OCI-M2 (cell line): ENCODE results near the gene SERPINB10.

ENCODE experiments used
- DNase-seq: peaks from one replicate; lab custom pipeline; 2025; ENCODE audit not compliant: unreplicated experiment; lab: John Stamatoyannopoulos, UW

SERPINB10 gene

GRCh38 chr18:63907664-63908063, at the start of gene SERPINB10:
Gene SERPINB10, plus strand, starts transcription at chr18:63907958. Its CDS starts 7,553 bp downstream, at chr18:63915511.
- no peak for DNase-seq

- no peak for DNase-seq
These were observed 49.3 kb upstream of the SERPINB10 start for GRCh38 chr18:63858456-63858855.

GRCh38 chr18:63859781-63860475, 47.8 kb upstream of the SERPINB10 start:
- DNase-seq = no peak

- DNase-seq = no peak
These were observed 47.2 kb upstream of the SERPINB10 start for GRCh38 chr18:63860531-63860930.

- no peak for DNase-seq
These were observed 40.2 kb upstream of the SERPINB10 start for GRCh38 chr18:63867368-63868125.

- DNase-seq = no peak
These were observed 39.2 kb upstream of the SERPINB10 start for GRCh38 chr18:63868546-63868945.

GRCh38 chr18:63869374-63869773, 38.4 kb upstream of the SERPINB10 start:
- DNase-seq = no peak

- no peak for DNase-seq
These were observed 37.9 kb upstream of the SERPINB10 start for GRCh38 chr18:63869851-63870250.

- no peak for DNase-seq
These were observed 35.9 kb upstream of the SERPINB10 start for GRCh38 chr18:63871836-63872235.

- DNase-seq = no peak
These were observed 35.2 kb upstream of the SERPINB10 start for GRCh38 chr18:63872586-63872985.

GRCh38 chr18:63878343-63878742, 29.4 kb upstream of the SERPINB10 start:
- no peak for DNase-seq

- no peak for DNase-seq
These were observed 28.8 kb upstream of the SERPINB10 start for GRCh38 chr18:63878925-63879324.

GRCh38 chr18:63879709-63880108, 28.0 kb upstream of the SERPINB10 start:
- no peak for DNase-seq

GRCh38 chr18:63881851-63882250, 25.9 kb upstream of the SERPINB10 start:
- DNase-seq = no peak

GRCh38 chr18:63882333-63883141, 25.2 kb upstream of the SERPINB10 start:
- DNase-seq = no peak

- no peak for DNase-seq
These were observed 24.1 kb upstream of the SERPINB10 start for GRCh38 chr18:63883617-63884016.

GRCh38 chr18:63887424-63887823, 20.3 kb upstream of the SERPINB10 start, which contains the start of gene SERPINB2:
Gene SERPINB2, plus strand, starts transcription at chr18:63887705. Its CDS starts 3,740 bp downstream, at chr18:63891445.
- DNase-seq = no peak

GRCh38 chr18:63888470-63889190, 19.1 kb upstream of the SERPINB10 start:
- DNase-seq = no peak

GRCh38 chr18:63889626-63890025, 18.1 kb upstream of the SERPINB10 start:
- no peak for DNase-seq

GRCh38 chr18:63890237-63890949, 17.4 kb upstream of the SERPINB10 start:
- no peak for DNase-seq
